CD4-positive, alpha-beta T cell treated with Interferon gamma for 1 hour (primary cell): ENCODE results near the gene TTC28.

Experiments
- DNase-seq: peaks from one replicate; pipeline ENCODE4 v3.0.0-alpha.2; 2020

Gene TTC28

GRCh38 chr22:28030473-28030872, 649.2 kb downstream of the TTC28 start:
- DNase-seq, result no peak

GRCh38 chr22:28029956-28030355, 649.7 kb downstream of the TTC28 start:
- no peak for DNase-seq

GRCh38 chr22:28029201-28029948, 650.3 kb downstream of the TTC28 start:
- DNase-seq, result no peak

- no peak for DNase-seq
Measured at GRCh38 chr22:28027453-28028448, 651.9 kb downstream of the TTC28 start.

- DNase-seq, result no peak
Measured at GRCh38 chr22:28025866-28026575, 653.6 kb downstream of the TTC28 start.

GRCh38 chr22:28025333-28025732, 654.3 kb downstream of the TTC28 start:
- DNase-seq, result no peak

GRCh38 chr22:28024422-28024888, 655.2 kb downstream of the TTC28 start:
- no peak for DNase-seq

GRCh38 chr22:28023774-28024173, 655.9 kb downstream of the TTC28 start:
- no peak for DNase-seq

- no peak for DNase-seq
Measured at GRCh38 chr22:28023036-28023435, 656.6 kb downstream of the TTC28 start.

- DNase-seq, result no peak
Measured at GRCh38 chr22:28021998-28022660, 657.5 kb downstream of the TTC28 start.

- no peak for DNase-seq
Measured at GRCh38 chr22:28021116-28021997, 658.3 kb downstream of the TTC28 start.

GRCh38 chr22:28019881-28020861, 659.5 kb downstream of the TTC28 start:
- DNase-seq, result peak; percentile 26

- DNase-seq, result no peak
Measured at GRCh38 chr22:28019360-28019759, 660.3 kb downstream of the TTC28 start.

GRCh38 chr22:28018461-28018927, 661.1 kb downstream of the TTC28 start:
- no peak for DNase-seq

- no peak for DNase-seq
Measured at GRCh38 chr22:28017859-28018258, 661.8 kb downstream of the TTC28 start.

- DNase-seq, result no peak
Measured at GRCh38 chr22:28017558-28017820, 662.2 kb downstream of the TTC28 start.

GRCh38 chr22:28016781-28017557, 662.7 kb downstream of the TTC28 start:
- no peak for DNase-seq

- no peak for DNase-seq
Measured at GRCh38 chr22:28015676-28016601, 663.7 kb downstream of the TTC28 start.
